Measurements from ENCODE around the gene PVALB.

Gene PVALB

GRCh38 chr22:36807627-36808026 is 9.2 kb downstream of the PVALB start:
- TF ChIP-seq ZNF792 (tag by site-specific recombination; IDR thresholded peaks at IDR 0.05) (no peak), ZNF223 (tag by site-specific recombination; IDR thresholded peaks at IDR 0.05) (no peak), ZNF518A (tag by site-specific recombination; conservative IDR thresholded peaks at IDR 0.05; ENCODE audit: low read depth) (no peak), ZNF791 (tag by site-specific recombination; IDR thresholded peaks at IDR 0.05) (no peak), KLF9 (tag by site-specific recombination; IDR thresholded peaks at IDR 0.05; ENCODE audit: low read depth) (no peak), ZBTB11 (tag by site-specific recombination; conservative IDR thresholded peaks at IDR 0.05; ENCODE audit: low read depth) (no peak)

GRCh38 chr22:36806835-36807234 is 10.0 kb downstream of the PVALB start:
- no peaks in the 10 kb centered on the region for H3K4me1 ChIP-seq (ENCODE audit: control insufficient read depth, insufficient read depth, low read length)
- no peak for TF ChIP-seq ZNF311 (tag by site-specific recombination; IDR thresholded peaks at IDR 0.05; ENCODE audit: borderline replicate concordance)
- no peak for TF ChIP-seq YY1 (tag by site-specific recombination; IDR thresholded peaks at IDR 0.05)
- TF ChIP-seq REPIN1 (tag by site-specific recombination; IDR thresholded peaks at IDR 0.05; ENCODE audit: low read depth): no peak
- no peak for TF ChIP-seq ZNF701 (tag by site-specific recombination; IDR thresholded peaks at IDR 0.05)
- TF ChIP-seq FEZF1 (tag by site-specific recombination; IDR thresholded peaks at IDR 0.05): no peak
- ChIA-PET CTCF (interaction anchor here (0.6 to 2.6 kb wide), 4 partner anchors 25 to 192 kb away, joined by 3 to 16 read pairs (median 10); no protein-coding TSS in a partner anchor), POLR2A (no interaction called here)
- H3K36me3 ChIP-seq (ENCODE audit: control insufficient read depth in 2 of 2, insufficient read depth in 1 of 2, low read length in 2 of 2): no peaks in the 10 kb centered on the region
- H3K27ac ChIP-seq (ENCODE audit: extremely low read depth, low read depth, low read length): no peak overlapping the region
- H3K4me3 ChIP-seq (ENCODE audit: low read depth, low read length): no peak overlapping the region
- no peaks in the 10 kb centered on the region for H3K9me3 ChIP-seq (ENCODE audit: control insufficient read depth, insufficient read depth, low read depth, low read length)

More at GRCh38 chr22:36807627-36808026, 9.2 kb downstream of the PVALB start:
- Histone ChIP-seq H3K9me3 (ENCODE audit: control insufficient read depth, insufficient read depth, low read depth, low read length) (no peaks in the 10 kb centered on the region), H3K4me3 (ENCODE audit: low read depth, low read length) (no peak overlapping the region), H3K36me3 (ENCODE audit: control insufficient read depth in 2 of 2, insufficient read depth in 1 of 2, low read length in 2 of 2) (no peaks in the 10 kb centered on the region), H3K27ac (ENCODE audit: extremely low read depth, low read depth, low read length) (no peak overlapping the region), H3K4me1 (ENCODE audit: control insufficient read depth, insufficient read depth, low read length) (no peaks in the 10 kb centered on the region)
- CTCF ChIA-PET: interaction anchor here (1.9 kb wide), 1 partner anchor 25 kb away, joined by 5 read pairs; no protein-coding TSS in a partner anchor
- POLR2A ChIA-PET: no interaction called here

- POLR2A ChIA-PET: interaction anchor here (0.5 kb wide), 1 partner anchor 129 kb away, joined by 7 read pairs; no protein-coding TSS in a partner anchor
- Histone ChIP-seq H3K27ac (ENCODE audit: extremely low read depth, low read depth, low read length) (no peak overlapping the region), H3K36me3 (ENCODE audit: control insufficient read depth in 2 of 2, insufficient read depth in 1 of 2, low read length in 2 of 2) (no peaks in the 10 kb centered on the region), H3K4me1 (ENCODE audit: control insufficient read depth, insufficient read depth, low read length) (no peaks in the 10 kb centered on the region), H3K4me3 (ENCODE audit: low read depth, low read length) (no peak overlapping the region), H3K9me3 (ENCODE audit: control insufficient read depth, insufficient read depth, low read depth, low read length) (no peaks in the 10 kb centered on the region)
- CTCF ChIA-PET: interaction anchor here (0.5 to 2.2 kb wide), 5 partner anchors 22 to 396 kb away, joined by 3 to 11 read pairs (median 3); no protein-coding TSS in a partner anchor
- TF ChIP-seq BCL6B (tag by site-specific recombination; IDR thresholded peaks at IDR 0.05) (no peak), ZNF266 (tag by site-specific recombination; IDR thresholded peaks at IDR 0.05; ENCODE audit: low read depth) (no peak), ZNF335 (tag by site-specific recombination; conservative IDR thresholded peaks at IDR 0.05) (no peak), ZBTB17 (tag by site-specific recombination; IDR thresholded peaks at IDR 0.05) (peak; percentile 53; the same call in 1 of the 2 replicates), ZFP69B (tag by site-specific recombination; IDR thresholded peaks at IDR 0.05) (no peak), GLI2 (tag by site-specific recombination; IDR thresholded peaks at IDR 0.05; ENCODE audit: borderline replicate concordance, low read depth) (no peak), ZBTB10 (tag by site-specific recombination; IDR thresholded peaks at IDR 0.05) (no peak)
These were observed 13.5 kb downstream of the PVALB start for GRCh38 chr22:36803358-36803757.

Measured in HEK293 (cell line).